Natural killer cell (primary cell): Measurements from ENCODE around the gene ERRFI1. TPM values are rescaled to one million over a fixed set of nuclear protein-coding genes. Genes with fewer than 3 reads are reported as not detected.

Experiments
- ATAC-seq, 3 donors: fragments of 150-1000 bp in 2 of 3; fragments of 200-7000 bp in 1 of 3; cut with Tn5 transposase; 1 replicate in 1 of 3; 2 replicates in 2 of 3; pipeline ENCODE4 v1.10.0; 2021; ENCODE audit warnings: mild to moderate bottlenecking in 2 of 3, moderate library complexity in 2 of 3
- DNase-seq, 2 donors: peaks; one replicate each; pipeline versions ENCODE4 v3.0.0 to v3.0.0-alpha.2; 2013 to 2021; ENCODE audit warnings: mixed read lengths in 1 of 2
- H3K27ac ChIP-seq: one replicate; pipeline ENCODE4 v1.5.1; 2013; ENCODE audit warnings: mild to moderate bottlenecking, low read length
- H3K27me3 ChIP-seq: one replicate; pipeline ENCODE4 v1.6.1; 2013; ENCODE audit warnings: low read length; ENCODE audit not compliant: control insufficient read depth, insufficient read depth
- H3K36me3 ChIP-seq: one replicate; pipeline ENCODE4 v1.6.1; 2013; ENCODE audit warnings: low read length; ENCODE audit not compliant: control insufficient read depth, insufficient read depth
- H3K4me1 ChIP-seq: one replicate; pipeline ENCODE4 v1.6.1; 2013; ENCODE audit warnings: low read length; ENCODE audit not compliant: control insufficient read depth, insufficient read depth
- H3K4me3 ChIP-seq: one replicate; pipeline ENCODE4 v1.5.1; 2013; ENCODE audit warnings: low read length
- H3K9me3 ChIP-seq: one replicate; pipeline ENCODE4 v1.6.1; 2013; ENCODE audit warnings: low read length; ENCODE audit not compliant: control insufficient read depth, insufficient read depth
- H3K27ac Mint-ChIP-seq, 2 donors: one replicate each; pipeline ENCODE4 v1.8.0; 2022; ENCODE audit warnings: mild to moderate bottlenecking in 2 of 2, mixed read lengths in 2 of 2, moderate library complexity in 1 of 2
- H3K27me3 Mint-ChIP-seq, 2 donors: one replicate each; pipeline ENCODE4 v1.8.0; 2022; ENCODE audit warnings: low read depth in 2 of 2, mixed read lengths in 2 of 2
- H3K36me3 Mint-ChIP-seq: one replicate; pipeline ENCODE4 v1.8.0; 2022; ENCODE audit warnings: mixed read lengths
- H3K4me1 Mint-ChIP-seq, 2 donors: one replicate each; pipeline ENCODE4 v1.8.0; 2022; ENCODE audit warnings: mixed read lengths in 2 of 2
- H3K4me3 Mint-ChIP-seq: one replicate; pipeline ENCODE4 v1.8.0; 2022; ENCODE audit warnings: mild to moderate bottlenecking, moderate library complexity, mixed read lengths
- H3K9me3 Mint-ChIP-seq, 2 donors: one replicate each; pipeline ENCODE4 v1.8.0; 2022; ENCODE audit warnings: mixed read lengths in 2 of 2
- WGBS: methylation state at CpG from one replicate; pipeline ENCODE4 v1.1.7; 2013; ENCODE audit warnings: missing lambda C conversion rate; ENCODE audit not compliant: insufficient coverage; 5-methylcytosine and 5-hydroxymethylcytosine counted together
- intact Hi-C: fragments of 100-400 bp; cut with micrococcal nuclease; formaldehyde crosslinking; loops from one replicate; pipeline ENCODE4 v1.14.2; 2022
- total RNA-seq, 4 donors: library from RNA; stranded (reverse); fragments of 120-200 nt in 1 of 4; gene quantifications; one replicate each; pipeline versions ENCODE4 v1.2.3 to v1.2.4, GENCODE V29; 2013 to 2022
- TF ChIP-seq, protein P1 (sequence below): fragments of 200-600 bp; IDR thresholded peaks from one replicate; pipeline ENCODE4 v1.8.0; 2022; ENCODE audit warnings: antibody characterized with exemption

ERRFI1 gene
- total RNA-seq, 3 donors from 2014 or later (not counting 1 experiment from before 2014, with no cell fraction given) = 2.9 to 4.9 (median 4.0) TPM

DNA sequence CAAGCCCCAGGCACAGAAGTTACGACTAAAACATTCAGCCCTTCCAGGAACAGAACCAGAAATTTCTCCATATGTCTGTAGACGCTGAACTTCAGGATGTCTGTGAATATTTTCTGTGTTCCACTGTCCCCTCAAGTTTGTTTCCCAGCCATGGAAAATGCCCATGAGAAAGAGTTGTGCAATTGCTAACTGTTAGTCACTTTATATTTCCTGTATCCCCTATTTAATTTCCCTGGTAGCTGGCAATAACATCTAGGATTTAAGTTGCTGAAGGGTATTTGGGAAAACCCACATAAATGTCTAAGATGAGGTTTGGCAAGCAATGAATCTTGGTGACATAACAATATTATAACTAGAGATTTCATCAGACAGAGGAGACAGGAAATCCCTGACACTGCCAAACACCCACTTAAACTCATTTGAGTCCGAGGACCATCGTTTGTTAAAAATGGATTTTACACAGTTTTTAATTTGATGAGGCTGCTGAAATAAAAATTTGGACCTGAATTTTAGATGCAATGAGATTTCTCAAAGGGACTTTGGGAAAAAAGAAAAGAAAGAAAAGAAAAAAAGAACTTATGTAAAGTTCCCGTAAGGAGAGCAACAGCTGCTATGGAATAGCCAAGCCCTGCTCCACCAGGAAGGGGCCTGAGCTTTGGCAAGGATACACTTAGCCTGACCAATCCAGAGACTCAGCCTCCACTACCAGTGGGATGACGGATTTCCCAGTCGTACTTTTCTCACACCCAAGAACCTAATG lies 21.8 kb upstream of the ERRFI1 start:
- H3K27ac Mint-ChIP-seq = no peak overlapping the region
- intact Hi-C loops = no loop called here
- WGBS = 69% methylated on average over 4 of the region's 7 CpGs

DNA sequence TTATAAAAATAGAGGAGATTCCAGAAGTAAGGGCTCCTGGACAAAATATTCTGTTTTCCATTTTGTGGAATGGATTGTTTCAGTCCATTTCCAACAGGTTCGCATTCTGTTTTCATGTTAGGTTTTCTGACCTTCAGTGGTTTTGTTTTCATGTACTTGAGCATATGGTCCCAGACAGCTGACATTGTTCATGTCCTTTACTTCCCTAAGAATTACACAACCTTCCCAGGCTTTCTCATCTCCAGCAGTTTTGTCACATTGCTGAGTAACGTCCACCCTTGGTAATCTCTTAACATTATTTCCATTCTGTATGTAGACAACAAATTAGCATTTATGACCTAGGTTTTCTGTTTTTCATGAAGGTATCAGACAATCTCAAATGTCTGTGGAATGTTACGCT lies 21.0 kb upstream of the ERRFI1 start:
- no peaks in the 10 kb centered on the region for H3K4me1 ChIP-seq
- Mint-ChIP-seq H3K9me3 (peaks cover 1 to 2% of the 10 kb centered on the region in 2 donors), H3K27me3 (peaks cover 2 to 23% of the 10 kb centered on the region in 2 donors), H3K4me1 (no peaks in the 10 kb centered on the region), H3K4me3 (no peak overlapping the region), H3K36me3 (peaks cover 3% of the 10 kb centered on the region), H3K27ac (no peak overlapping the region)
- no peaks in the 10 kb centered on the region for H3K27me3 ChIP-seq
- no peak overlapping the region for H3K4me3 ChIP-seq
- H3K36me3 ChIP-seq = no peaks in the 10 kb centered on the region
- ATAC-seq (no peak), DNase-seq (no peak)
- H3K27ac ChIP-seq = no peak overlapping the region
- WGBS = 72% methylated on average over 2 of the region's 3 CpGs
- intact Hi-C loops = no loop called here
- TF ChIP-seq, protein P1, sequence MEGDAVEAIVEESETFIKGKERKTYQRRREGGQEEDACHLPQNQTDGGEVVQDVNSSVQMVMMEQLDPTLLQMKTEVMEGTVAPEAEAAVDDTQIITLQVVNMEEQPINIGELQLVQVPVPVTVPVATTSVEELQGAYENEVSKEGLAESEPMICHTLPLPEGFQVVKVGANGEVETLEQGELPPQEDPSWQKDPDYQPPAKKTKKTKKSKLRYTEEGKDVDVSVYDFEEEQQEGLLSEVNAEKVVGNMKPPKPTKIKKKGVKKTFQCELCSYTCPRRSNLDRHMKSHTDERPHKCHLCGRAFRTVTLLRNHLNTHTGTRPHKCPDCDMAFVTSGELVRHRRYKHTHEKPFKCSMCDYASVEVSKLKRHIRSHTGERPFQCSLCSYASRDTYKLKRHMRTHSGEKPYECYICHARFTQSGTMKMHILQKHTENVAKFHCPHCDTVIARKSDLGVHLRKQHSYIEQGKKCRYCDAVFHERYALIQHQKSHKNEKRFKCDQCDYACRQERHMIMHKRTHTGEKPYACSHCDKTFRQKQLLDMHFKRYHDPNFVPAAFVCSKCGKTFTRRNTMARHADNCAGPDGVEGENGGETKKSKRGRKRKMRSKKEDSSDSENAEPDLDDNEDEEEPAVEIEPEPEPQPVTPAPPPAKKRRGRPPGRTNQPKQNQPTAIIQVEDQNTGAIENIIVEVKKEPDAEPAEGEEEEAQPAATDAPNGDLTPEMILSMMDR = no peak
- H3K9me3 ChIP-seq = no peaks in the 10 kb centered on the region

More for the DNA sequence above, 21.8 kb upstream of the ERRFI1 start:
- no peaks in the 10 kb centered on the region for H3K27me3 ChIP-seq
- no peak overlapping the region for H3K4me3 ChIP-seq
- no peaks in the 10 kb centered on the region for H3K36me3 Mint-ChIP-seq
- no peak overlapping the region for H3K27ac ChIP-seq
- DNase-seq = no peak
- no peaks in the 10 kb centered on the region for H3K9me3 Mint-ChIP-seq
- no peaks in the 10 kb centered on the region for H3K36me3 ChIP-seq
- peaks cover 0 to 19% of the 10 kb centered on the region in 2 donors for H3K27me3 Mint-ChIP-seq
- no peaks in the 10 kb centered on the region for H3K4me1 ChIP-seq
- no peak overlapping the region for H3K4me3 Mint-ChIP-seq
- no peak for ATAC-seq
- H3K9me3 ChIP-seq = no peaks in the 10 kb centered on the region
- H3K4me1 Mint-ChIP-seq = no peaks in the 10 kb centered on the region
- TF ChIP-seq, protein P1 = no peak

DNA sequence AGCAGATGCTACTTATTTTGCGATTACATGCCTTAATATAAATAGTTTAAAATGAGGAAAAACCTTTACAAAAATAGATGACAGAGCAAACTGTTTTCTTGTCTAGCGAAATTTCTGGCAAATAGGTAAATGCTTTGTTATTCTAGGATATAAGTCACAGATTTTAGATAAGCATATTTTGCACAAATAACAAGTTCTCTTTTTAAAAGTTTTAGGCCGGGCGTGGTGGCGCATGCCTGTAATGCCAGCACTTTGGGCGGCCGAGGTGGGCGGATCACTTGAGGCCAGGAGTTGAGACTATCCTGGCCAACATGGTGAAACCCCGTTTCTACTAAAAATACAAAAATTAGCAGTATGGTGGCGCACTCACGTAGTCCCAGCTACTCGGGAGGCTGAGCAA lies 20.3 kb upstream of the ERRFI1 start:
- intact Hi-C loops = no loop called here
- Mint-ChIP-seq H3K4me3 (no peak overlapping the region), H3K27me3 (peaks cover 7 to 27% of the 10 kb centered on the region in 2 donors), H3K36me3 (peaks cover 7% of the 10 kb centered on the region), H3K4me1 (no peaks in the 10 kb centered on the region), H3K27ac (no peak overlapping the region), H3K9me3 (peaks cover 2 to 3% of the 10 kb centered on the region in 2 donors)
- H3K36me3 ChIP-seq = no peaks in the 10 kb centered on the region
- H3K4me3 ChIP-seq = no peak overlapping the region
- no peak overlapping the region for H3K27ac ChIP-seq
- TF ChIP-seq, protein P1 = no peak
- H3K9me3 ChIP-seq = no peaks in the 10 kb centered on the region
- DNase-seq (no peak), ATAC-seq (no peak)
- WGBS = 95% methylated on average over 11 of the region's 12 CpGs
- no peaks in the 10 kb centered on the region for H3K27me3 ChIP-seq
- H3K4me1 ChIP-seq = no peaks in the 10 kb centered on the region

DNA sequence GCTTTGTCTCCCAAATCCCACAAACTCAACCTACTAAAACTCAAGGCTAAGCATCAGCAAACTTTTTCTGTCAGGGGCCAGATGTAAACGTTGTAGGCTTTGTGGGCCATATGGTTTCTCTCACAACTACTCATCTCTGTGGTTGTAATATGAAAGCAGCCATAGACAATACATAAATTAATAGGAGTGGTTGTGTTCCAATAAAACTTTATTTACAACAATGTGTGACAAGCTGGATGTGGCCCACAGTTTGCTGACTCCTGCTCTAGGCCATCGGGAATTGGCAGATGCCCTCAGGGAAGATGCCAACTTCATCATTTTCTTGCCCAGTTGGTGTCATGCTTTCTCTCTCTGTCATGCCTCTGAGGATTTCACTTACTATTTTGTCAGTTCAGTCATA lies 17.5 kb upstream of the ERRFI1 start:
- Histone ChIP-seq H3K27me3 (no peaks in the 10 kb centered on the region), H3K27ac (no peak overlapping the region), H3K36me3 (no peaks in the 10 kb centered on the region), H3K4me1 (no peaks in the 10 kb centered on the region), H3K9me3 (no peaks in the 10 kb centered on the region), H3K4me3 (no peak overlapping the region)
- peaks cover 7% of the 10 kb centered on the region for H3K36me3 Mint-ChIP-seq
- intact Hi-C loops = no loop called here
- no peak overlapping the region for H3K27ac Mint-ChIP-seq
- DNase-seq = no peak
- H3K9me3 Mint-ChIP-seq = peaks cover 2 to 3% of the 10 kb centered on the region in 2 donors
- H3K27me3 Mint-ChIP-seq = peaks cover 10 to 27% of the 10 kb centered on the region in 2 donors
- 94% methylated on average over 1 of the region's 2 CpGs for WGBS
- no peak overlapping the region for H3K4me3 Mint-ChIP-seq
- TF ChIP-seq, protein P1 = no peak
- no peak for ATAC-seq
- no peaks in the 10 kb centered on the region for H3K4me1 Mint-ChIP-seq
